ENCODE data around the gene SIMC1. TPM values are rescaled to one million over a fixed set of nuclear protein-coding genes. Genes with fewer than 3 reads are reported as not detected.
"Not testable (repeated sequence)": the region's sequence is repeated elsewhere in the genome, so short reads cannot be mapped to it uniquely, and the experiment has no call there.

The SIMC1 gene
- total RNA-seq, 1 experiment from 2014 or later, result 17.9 TPM

DNA sequence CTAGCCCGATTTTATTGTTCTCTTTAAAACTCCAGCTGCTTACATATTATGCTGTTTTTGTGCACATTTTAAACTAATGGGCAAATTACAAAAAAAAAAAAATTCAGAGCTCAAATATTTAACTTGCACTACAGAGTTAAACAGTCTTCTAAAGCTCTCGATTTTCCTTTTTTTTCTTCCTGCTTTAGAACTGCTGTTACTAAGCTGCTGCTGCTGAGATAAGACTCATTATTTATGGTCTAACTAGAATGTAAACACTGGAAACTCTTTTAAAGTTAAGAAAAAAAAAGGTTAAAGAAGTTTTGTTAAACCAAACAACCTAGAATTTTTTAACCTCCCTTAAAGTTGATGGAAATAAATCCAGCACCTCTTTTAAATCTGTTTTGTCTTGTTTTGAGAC, 20.5 kb upstream of the SIMC1 start:
- Mint-ChIP-seq H3K36me3 (peaks cover 10% of the 10 kb centered on the region), H3K9me3 (peaks cover 16% of the 10 kb centered on the region)
- H3K27ac Mint-ChIP-seq; H3K4me3 Mint-ChIP-seq; POLR2A ChIA-PET; H3K27me3 Mint-ChIP-seq (ENCODE audit: low read depth); H3K4me1 Mint-ChIP-seq; ATAC-seq; DNase-seq (ENCODE audit: low spot score): not testable (repeated sequence)
- CTCF ChIA-PET, result interaction anchor here (1.1 kb wide), 1 partner anchor 488 kb away, joined by 3 read pairs; no protein-coding TSS in a partner anchor

DNA sequence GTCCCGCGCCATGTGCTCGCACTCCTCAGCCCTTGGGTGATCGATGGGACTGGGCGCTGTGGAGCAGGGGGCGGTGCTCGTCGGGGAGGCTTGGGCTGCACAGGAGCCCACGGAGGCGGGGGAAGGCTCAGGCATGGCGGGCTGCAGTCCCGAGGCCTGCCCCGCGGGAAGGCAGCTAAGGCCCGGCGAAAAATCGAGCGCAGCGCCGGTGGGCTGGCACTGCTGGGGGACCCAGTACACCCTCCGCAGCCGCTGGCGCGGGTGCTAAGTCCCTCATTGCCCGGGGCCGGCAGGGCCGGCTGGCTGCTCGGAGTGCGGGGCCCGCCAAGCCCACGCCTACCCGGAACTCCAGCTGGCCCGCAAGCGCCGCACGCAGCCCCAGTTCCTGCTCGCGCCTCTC, 16.2 kb upstream of the SIMC1 start:
- H3K27me3 Mint-ChIP-seq (ENCODE audit: low read depth); H3K4me3 Mint-ChIP-seq; POLR2A ChIA-PET; H3K36me3 Mint-ChIP-seq; H3K9me3 Mint-ChIP-seq; ATAC-seq; H3K27ac Mint-ChIP-seq; DNase-seq (ENCODE audit: low spot score); H3K4me1 Mint-ChIP-seq; CTCF ChIA-PET: not testable (repeated sequence)

DNA sequence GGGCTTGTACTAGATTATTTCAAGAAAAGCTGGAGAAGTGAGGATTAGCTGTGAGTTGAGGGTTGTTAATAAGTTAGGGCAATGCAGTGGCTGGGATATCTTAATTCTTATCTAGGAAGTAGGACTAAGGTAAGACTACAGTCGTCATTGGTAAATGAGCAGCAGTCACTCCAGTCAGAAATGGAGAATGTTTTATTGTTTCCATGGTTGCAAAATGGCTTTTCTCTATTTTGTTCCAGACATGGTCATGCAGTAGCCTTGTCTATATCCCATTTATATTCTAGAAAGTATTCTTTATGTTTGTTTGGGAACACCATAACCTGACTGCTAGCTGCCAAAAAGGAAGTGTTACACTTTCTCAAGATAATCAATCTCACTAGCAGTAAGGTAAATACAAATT, 9.9 kb upstream of the SIMC1 start:
- DNase-seq (ENCODE audit: low spot score); ATAC-seq; H3K27ac Mint-ChIP-seq; H3K9me3 Mint-ChIP-seq; H3K36me3 Mint-ChIP-seq; POLR2A ChIA-PET; H3K4me3 Mint-ChIP-seq; H3K4me1 Mint-ChIP-seq; H3K27me3 Mint-ChIP-seq (ENCODE audit: low read depth); CTCF ChIA-PET: not testable (repeated sequence)

DNA sequence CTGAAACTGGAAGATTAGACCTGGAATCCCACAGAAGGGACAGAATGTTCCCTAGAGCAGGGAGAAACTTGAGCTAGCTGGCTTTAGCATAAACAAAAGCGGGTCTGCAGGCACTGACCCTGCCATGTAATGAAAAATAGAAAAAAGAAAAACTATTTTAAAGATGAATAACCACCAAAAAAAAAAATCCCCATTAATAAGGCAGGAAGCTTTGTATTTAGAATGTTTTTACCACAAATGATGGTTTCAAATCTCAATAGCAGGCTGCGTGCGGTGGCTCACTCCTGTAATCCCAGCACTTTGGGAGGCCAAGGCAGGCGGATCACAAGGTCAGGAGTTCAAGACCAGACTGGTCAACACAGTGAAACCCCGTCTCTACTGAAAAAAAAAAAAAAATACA, 5.0 kb upstream of the SIMC1 start:
- H3K9me3 Mint-ChIP-seq; H3K4me3 Mint-ChIP-seq; H3K27ac Mint-ChIP-seq; POLR2A ChIA-PET; H3K4me1 Mint-ChIP-seq; CTCF ChIA-PET; DNase-seq (ENCODE audit: low spot score); H3K36me3 Mint-ChIP-seq; ATAC-seq: not testable (repeated sequence)
- H3K27me3 Mint-ChIP-seq (ENCODE audit: low read depth), result peaks cover 19% of the 10 kb centered on the region

DNA sequence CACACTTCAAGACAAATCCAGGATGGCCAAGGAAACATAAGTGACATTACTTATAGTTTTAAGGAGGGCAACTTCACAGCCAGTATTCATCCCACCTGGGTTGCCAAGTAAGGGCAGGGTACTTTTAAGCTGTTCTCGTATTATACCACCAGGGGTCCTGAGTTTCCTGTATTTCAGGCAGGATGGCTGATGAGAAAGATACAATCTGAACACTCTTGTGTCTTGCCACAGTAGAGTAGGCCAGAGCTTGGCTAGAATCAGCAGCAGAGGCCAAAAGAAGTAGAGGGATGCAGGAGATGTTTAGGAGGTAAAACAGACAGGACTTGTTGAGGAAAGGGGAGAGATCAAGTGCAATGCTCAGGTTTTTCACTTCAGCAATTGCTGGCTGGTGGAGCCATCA, 3.1 kb upstream of the SIMC1 start:
- POLR2A ChIA-PET; CTCF ChIA-PET; H3K9me3 Mint-ChIP-seq; DNase-seq (ENCODE audit: low spot score); H3K4me3 Mint-ChIP-seq; H3K4me1 Mint-ChIP-seq; H3K27ac Mint-ChIP-seq; H3K36me3 Mint-ChIP-seq: not testable (repeated sequence)
- peak; percentile 46 for ATAC-seq
- TF ChIP-seq, protein P1, sequence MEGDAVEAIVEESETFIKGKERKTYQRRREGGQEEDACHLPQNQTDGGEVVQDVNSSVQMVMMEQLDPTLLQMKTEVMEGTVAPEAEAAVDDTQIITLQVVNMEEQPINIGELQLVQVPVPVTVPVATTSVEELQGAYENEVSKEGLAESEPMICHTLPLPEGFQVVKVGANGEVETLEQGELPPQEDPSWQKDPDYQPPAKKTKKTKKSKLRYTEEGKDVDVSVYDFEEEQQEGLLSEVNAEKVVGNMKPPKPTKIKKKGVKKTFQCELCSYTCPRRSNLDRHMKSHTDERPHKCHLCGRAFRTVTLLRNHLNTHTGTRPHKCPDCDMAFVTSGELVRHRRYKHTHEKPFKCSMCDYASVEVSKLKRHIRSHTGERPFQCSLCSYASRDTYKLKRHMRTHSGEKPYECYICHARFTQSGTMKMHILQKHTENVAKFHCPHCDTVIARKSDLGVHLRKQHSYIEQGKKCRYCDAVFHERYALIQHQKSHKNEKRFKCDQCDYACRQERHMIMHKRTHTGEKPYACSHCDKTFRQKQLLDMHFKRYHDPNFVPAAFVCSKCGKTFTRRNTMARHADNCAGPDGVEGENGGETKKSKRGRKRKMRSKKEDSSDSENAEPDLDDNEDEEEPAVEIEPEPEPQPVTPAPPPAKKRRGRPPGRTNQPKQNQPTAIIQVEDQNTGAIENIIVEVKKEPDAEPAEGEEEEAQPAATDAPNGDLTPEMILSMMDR (IDR thresholded peaks at IDR 0.05), result peak; percentile 43
- H3K27me3 Mint-ChIP-seq (ENCODE audit: low read depth), result peaks cover 19% of the 10 kb centered on the region

DNA sequence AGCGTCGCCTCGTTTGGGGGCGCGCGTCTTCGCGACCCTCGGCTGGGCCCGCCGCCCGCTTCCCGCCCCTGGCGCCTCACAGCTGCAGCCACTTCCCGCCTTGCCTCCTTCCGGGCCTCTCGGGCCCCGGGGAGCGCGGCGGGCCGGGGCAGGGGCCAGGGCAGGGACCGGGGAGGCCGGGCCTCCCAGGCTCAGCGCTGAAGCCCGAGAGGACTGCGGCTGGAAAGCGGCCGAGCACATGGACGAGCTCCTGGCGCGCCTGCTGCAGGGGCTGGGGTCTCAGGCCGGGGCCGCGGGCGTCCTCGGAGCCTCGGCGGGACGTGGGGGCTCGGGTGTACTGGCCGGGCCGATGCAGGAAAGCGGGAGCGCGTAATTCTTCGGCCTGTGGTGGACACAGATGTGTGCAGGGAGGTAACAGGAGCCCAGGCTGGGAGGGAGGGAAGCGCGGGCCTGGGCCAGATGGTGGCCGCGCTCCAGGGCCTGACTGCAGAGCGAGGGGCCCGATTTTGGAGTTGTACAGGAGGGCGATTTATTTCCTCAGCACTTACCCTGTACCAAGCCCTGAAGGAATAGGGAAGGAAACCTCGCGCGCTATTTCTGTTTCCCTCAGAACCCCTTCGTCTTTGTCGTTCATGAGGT, 540 bp downstream of the SIMC1 start:
- ATAC-seq, result peak; percentile 51
- H3K9me3 Mint-ChIP-seq; H3K36me3 Mint-ChIP-seq; H3K27ac Mint-ChIP-seq; CTCF ChIA-PET; H3K4me3 Mint-ChIP-seq; DNase-seq (ENCODE audit: low spot score); H3K4me1 Mint-ChIP-seq; POLR2A ChIA-PET: not testable (repeated sequence)
- peaks cover 19% of the 10 kb centered on the region for H3K27me3 Mint-ChIP-seq (ENCODE audit: low read depth)

DNA sequence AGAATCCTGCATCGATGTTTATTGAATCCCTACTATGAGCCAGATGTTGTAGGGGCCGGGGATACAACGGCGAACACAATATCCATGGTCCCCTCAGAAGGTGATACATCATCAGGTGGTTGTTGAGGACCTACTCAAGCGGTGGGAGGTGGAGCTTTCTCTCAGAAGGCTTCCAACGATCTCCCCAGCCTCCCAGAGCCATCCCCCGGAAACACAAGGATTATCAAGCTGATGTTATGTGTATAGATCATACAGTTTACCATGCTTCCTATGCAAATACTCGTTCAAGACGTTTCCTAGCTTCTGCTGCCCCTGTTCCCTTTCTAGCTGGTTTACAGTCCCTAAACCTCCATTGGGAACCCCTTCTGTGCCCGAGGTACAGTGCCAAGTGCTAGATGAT, 1.1 kb downstream of the SIMC1 start:
- H3K36me3 Mint-ChIP-seq; H3K4me3 Mint-ChIP-seq; H3K27ac Mint-ChIP-seq; H3K9me3 Mint-ChIP-seq; ATAC-seq; CTCF ChIA-PET; H3K4me1 Mint-ChIP-seq; POLR2A ChIA-PET; DNase-seq (ENCODE audit: low spot score): not testable (repeated sequence)
- H3K27me3 Mint-ChIP-seq (ENCODE audit: low read depth), result peaks cover 19% of the 10 kb centered on the region

DNA sequence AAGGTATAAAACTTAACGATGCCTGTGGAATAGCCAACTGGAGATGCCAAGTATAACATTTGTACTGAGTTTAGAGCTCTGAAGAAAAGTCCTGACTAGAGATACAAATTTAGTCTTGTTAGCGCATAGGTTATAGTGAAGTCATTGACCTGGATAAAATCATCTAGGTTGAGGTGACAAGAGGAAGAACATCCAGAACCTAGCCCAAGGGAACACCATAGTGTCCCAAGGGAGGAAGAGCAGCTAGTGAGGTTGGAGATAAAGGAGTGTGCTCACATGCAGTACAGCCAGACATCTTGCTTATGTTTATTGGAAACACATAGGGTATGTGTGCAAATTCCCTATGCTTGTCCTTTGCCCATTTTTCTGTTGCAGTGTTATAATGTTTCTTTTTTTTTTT, 6.1 kb downstream of the SIMC1 start:
- H3K4me1 Mint-ChIP-seq; H3K27ac Mint-ChIP-seq; H3K9me3 Mint-ChIP-seq; ATAC-seq; CTCF ChIA-PET; H3K4me3 Mint-ChIP-seq; H3K36me3 Mint-ChIP-seq; H3K27me3 Mint-ChIP-seq (ENCODE audit: low read depth); DNase-seq (ENCODE audit: low spot score); POLR2A ChIA-PET: not testable (repeated sequence)

DNA sequence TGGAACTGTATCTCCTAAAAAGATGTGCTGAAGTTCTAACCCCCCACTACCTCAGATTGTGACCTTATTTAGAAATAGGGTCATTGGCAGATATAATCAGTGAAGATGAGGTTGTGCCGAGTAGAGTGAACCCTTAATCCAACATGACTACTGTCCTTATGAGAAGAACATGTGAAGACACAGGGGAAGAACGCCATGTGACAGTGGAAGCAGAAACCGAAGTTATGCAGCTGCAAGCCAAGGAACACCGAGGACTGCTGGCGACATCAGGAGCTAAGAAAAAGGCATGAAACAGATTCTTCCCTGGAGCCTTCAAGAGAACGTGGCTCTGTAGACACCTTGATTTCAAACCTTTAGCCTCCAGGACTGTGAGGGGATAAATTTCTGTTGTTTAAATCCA, 6.8 kb downstream of the SIMC1 start:
- H3K4me3 Mint-ChIP-seq; H3K9me3 Mint-ChIP-seq; ATAC-seq; H3K4me1 Mint-ChIP-seq; H3K27me3 Mint-ChIP-seq (ENCODE audit: low read depth); DNase-seq (ENCODE audit: low spot score); H3K27ac Mint-ChIP-seq; CTCF ChIA-PET; H3K36me3 Mint-ChIP-seq; POLR2A ChIA-PET: not testable (repeated sequence)

DNA sequence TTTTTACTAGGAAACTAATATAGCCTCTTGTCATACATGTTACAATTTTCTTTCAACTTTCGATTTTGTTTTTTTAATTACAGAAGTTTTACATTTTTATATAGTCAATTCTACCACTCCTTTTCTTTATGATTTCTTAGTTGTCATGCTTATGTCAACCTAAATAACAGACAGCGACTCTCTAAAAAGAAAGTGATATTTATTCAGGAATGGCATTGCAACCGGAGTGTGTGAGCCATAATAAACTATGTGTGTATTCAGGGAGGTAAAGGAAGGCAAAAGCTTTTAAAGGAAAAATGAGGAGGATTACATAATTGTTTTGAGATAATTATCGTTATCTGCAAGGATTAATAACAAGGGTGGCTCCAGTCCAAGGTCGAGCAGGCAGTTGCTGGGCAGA, 7.3 kb downstream of the SIMC1 start:
- CTCF ChIA-PET; H3K36me3 Mint-ChIP-seq; POLR2A ChIA-PET; ATAC-seq; H3K27ac Mint-ChIP-seq; H3K4me3 Mint-ChIP-seq; DNase-seq (ENCODE audit: low spot score); H3K4me1 Mint-ChIP-seq; H3K27me3 Mint-ChIP-seq (ENCODE audit: low read depth): not testable (repeated sequence)
- H3K9me3 Mint-ChIP-seq, result peaks cover 12% of the 10 kb centered on the region

DNA sequence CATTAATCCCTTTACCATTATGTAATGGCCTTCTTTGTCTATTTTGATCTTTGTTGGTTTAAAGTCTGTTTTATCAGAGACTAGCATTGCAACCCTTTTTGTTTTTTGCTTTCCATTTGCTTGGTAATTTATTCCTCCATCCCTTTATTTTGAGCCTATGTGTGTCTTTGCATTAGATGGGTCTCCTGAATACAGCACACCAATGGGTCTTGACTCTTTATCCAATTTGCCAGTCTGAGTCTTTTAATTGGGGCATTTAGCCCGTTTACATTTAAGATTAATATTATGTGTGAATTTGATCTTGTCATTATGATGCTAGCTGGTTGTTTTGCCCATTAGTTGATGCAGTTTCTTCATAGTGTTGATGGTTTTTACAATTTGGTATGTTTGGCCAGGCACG, 12.5 kb downstream of the SIMC1 start:
- peaks cover 18% of the 10 kb centered on the region for H3K36me3 Mint-ChIP-seq
- H3K9me3 Mint-ChIP-seq, result peaks cover 21% of the 10 kb centered on the region
- H3K4me1 Mint-ChIP-seq; POLR2A ChIA-PET; H3K27me3 Mint-ChIP-seq (ENCODE audit: low read depth); CTCF ChIA-PET; ATAC-seq; H3K4me3 Mint-ChIP-seq; H3K27ac Mint-ChIP-seq; DNase-seq (ENCODE audit: low spot score): not testable (repeated sequence)

DNA sequence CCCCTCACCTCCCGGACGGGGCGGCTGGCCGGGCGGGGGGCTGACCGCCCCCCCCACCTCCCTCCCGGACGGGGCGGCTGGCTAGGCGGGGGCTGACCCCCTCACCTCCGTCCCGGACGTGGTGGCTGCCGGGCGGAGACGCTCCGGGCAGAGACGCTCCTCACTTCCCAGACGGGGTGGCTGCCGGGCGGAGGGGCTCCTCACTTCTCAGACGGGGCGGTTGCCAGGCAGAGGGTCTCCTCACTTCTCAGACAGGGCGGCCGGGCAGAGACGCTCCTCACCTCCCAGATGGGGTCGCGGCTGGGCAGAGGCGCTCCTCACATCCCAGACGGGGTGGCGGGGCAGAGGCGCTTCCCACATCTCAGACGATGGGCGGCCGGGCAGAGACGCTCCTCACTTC, 13.9 kb downstream of the SIMC1 start:
- H3K36me3 Mint-ChIP-seq, result peaks cover 18% of the 10 kb centered on the region

More for the DNA sequence above, 13.9 kb downstream of the SIMC1 start:
- peaks cover 21% of the 10 kb centered on the region for H3K9me3 Mint-ChIP-seq
- H3K27me3 Mint-ChIP-seq (ENCODE audit: low read depth); H3K4me1 Mint-ChIP-seq; H3K4me3 Mint-ChIP-seq; DNase-seq (ENCODE audit: low spot score); CTCF ChIA-PET; H3K27ac Mint-ChIP-seq; POLR2A ChIA-PET; ATAC-seq: not testable (repeated sequence)
